Liver (tissue), 3 donors: ENCODE data around the gene CHM.
"Not testable (repeated sequence)": the region's sequence is repeated elsewhere in the genome, so short reads cannot be mapped to it uniquely, and the experiment has no call there.

Experiments
- ATF3 ChIP-seq: IDR thresholded peaks from 2 replicates; pipeline ENCODE4 v1.6.1; 2016; ENCODE audit warnings: antibody characterized with exemption
- CTCF ChIP-seq: fragments of 150-350 bp; IDR thresholded peaks from 2 replicates; pipeline ENCODE4 v1.5.1; 2017; ENCODE audit warnings: improper control_type of control experiment, low read depth, low read length; ENCODE audit not compliant: missing input control
- EGR1 ChIP-seq, 2 donors: IDR thresholded peaks; 2 replicates each; pipeline ENCODE4 v1.6.1; 2016 to 2018; ENCODE audit warnings: antibody characterized with exemption in 2 of 2, low read depth in 2 of 2
- FOXA1 ChIP-seq: IDR thresholded peaks from 2 replicates; pipeline ENCODE4 v1.6.1; 2016; ENCODE audit warnings: antibody characterized with exemption
- GABPA ChIP-seq, 2 donors: IDR thresholded peaks in 1 of 2; conservative IDR thresholded peaks in 1 of 2; 2 replicates each; pipeline ENCODE4 v1.6.1; 2016; ENCODE audit warnings: antibody characterized with exemption in 2 of 2, mild to moderate bottlenecking in 1 of 2, moderate library complexity in 1 of 2
- HNF4G ChIP-seq: IDR thresholded peaks from 2 replicates; pipeline ENCODE4 v1.6.1; 2016; ENCODE audit warnings: antibody characterized with exemption
- JUND ChIP-seq, 2 donors: IDR thresholded peaks; 2 replicates each; pipeline ENCODE4 v1.6.1; 2016; ENCODE audit warnings: antibody characterized with exemption in 2 of 2
- RAD21 ChIP-seq, 2 donors: IDR thresholded peaks; 2 replicates each; pipeline ENCODE4 v1.6.1; 2016; ENCODE audit warnings: antibody characterized with exemption in 2 of 2, mild to moderate bottlenecking in 2 of 2
- REST ChIP-seq: IDR thresholded peaks from 2 replicates; pipeline ENCODE4 v1.6.1; 2016; ENCODE audit warnings: antibody characterized with exemption, mild to moderate bottlenecking
- RXRA ChIP-seq, 2 donors: IDR thresholded peaks; 2 replicates each; pipeline ENCODE4 v1.6.1; 2017 to 2018; ENCODE audit warnings: antibody characterized with exemption in 2 of 2, mild to moderate bottlenecking in 1 of 2
- SP1 ChIP-seq: IDR thresholded peaks from 2 replicates; pipeline ENCODE4 v1.6.1; 2018; ENCODE audit warnings: antibody characterized with exemption, mild to moderate bottlenecking
- YY1 ChIP-seq: IDR thresholded peaks from 2 replicates; pipeline ENCODE4 v1.6.1; 2016; ENCODE audit warnings: antibody characterized with exemption, mild to moderate bottlenecking
- ZBTB33 ChIP-seq: IDR thresholded peaks from 2 replicates; pipeline ENCODE4 v1.6.1; 2016; ENCODE audit warnings: antibody characterized with exemption
- TF ChIP-seq, protein P1 (sequence below): IDR thresholded peaks from 2 replicates; pipeline ENCODE4 v1.6.1; 2016; ENCODE audit warnings: antibody characterized with exemption
- donor health status: healthy.
- donor health status: healthy.

- not testable (repeated sequence) for TF ChIP-seq CTCF; RAD21 (IDR thresholded peaks at IDR 0.05); ZBTB33; GABPA (IDR thresholded peaks at IDR 0.05 in 1 of 2, conservative IDR thresholded peaks at IDR 0.05 in 1 of 2); ATF3; YY1; SP1; REST; JUND (IDR thresholded peaks at IDR 0.05); RXRA (IDR thresholded peaks at IDR 0.05); HNF4G; EGR1 (IDR thresholded peaks at IDR 0.05; ENCODE audit: low read depth in 2 of 2); FOXA1
- TF ChIP-seq, protein P1, sequence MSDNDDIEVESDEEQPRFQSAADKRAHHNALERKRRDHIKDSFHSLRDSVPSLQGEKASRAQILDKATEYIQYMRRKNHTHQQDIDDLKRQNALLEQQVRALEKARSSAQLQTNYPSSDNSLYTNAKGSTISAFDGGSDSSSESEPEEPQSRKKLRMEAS, result not testable (repeated sequence)
These were observed 130.6 kb downstream of the CHM start for GRCh38 chrX:85916656-85917280.
